Urothelium cell line (cell line): ENCODE data around the gene LMNTD2.
A peak's percentile ranks its signal among the peaks of the same experiment; 100 is the strongest.

Experiments
- DNase-seq: peaks from one replicate; pipeline ENCODE4 v3.0.0; 2011; ENCODE audit warnings: low spot score, mixed read lengths
- FAIRE-seq: peaks from 2 replicates; lab custom pipeline; 2011; peaks lifted over from hg19 to GRCh38; lab: Jason Lieb, UNC

Gene LMNTD2

GRCh38 chr11:554428-555226 lies 5.9 kb downstream of the LMNTD2 start:
- DNase-seq (peak; percentile 64), FAIRE-seq (no peak)

- DNase-seq = no peak
- no peak for FAIRE-seq
Measured at GRCh38 chr11:553988-554340, 6.6 kb downstream of the LMNTD2 start.

- FAIRE-seq (no peak), DNase-seq (no peak)
Measured at GRCh38 chr11:553083-553987, 7.2 kb downstream of the LMNTD2 start.

- FAIRE-seq (no peak), DNase-seq (no peak)
Measured at GRCh38 chr11:551596-551995, 8.9 kb downstream of the LMNTD2 start.

- FAIRE-seq (no peak), DNase-seq (no peak)
Measured at GRCh38 chr11:551131-551530, 9.4 kb downstream of the LMNTD2 start.

GRCh38 chr11:550746-551085 lies 9.8 kb downstream of the LMNTD2 start:
- no peak for FAIRE-seq
- DNase-seq = no peak

- no peak for FAIRE-seq
- no peak for DNase-seq
Measured at GRCh38 chr11:550021-550745, 10.4 kb downstream of the LMNTD2 start.

- DNase-seq = no peak
Measured at GRCh38 chr11:548700-549603, 11.6 kb downstream of the LMNTD2 start.

GRCh38 chr11:545171-545570 lies 15.4 kb downstream of the LMNTD2 start:
- FAIRE-seq = no peak
- no peak for DNase-seq

More at GRCh38 chr11:548700-549603, 11.6 kb downstream of the LMNTD2 start:
- FAIRE-seq = no peak

GRCh38 chr11:544817-545166 lies 15.7 kb downstream of the LMNTD2 start:
- no peak for DNase-seq
- no peak for FAIRE-seq

GRCh38 chr11:541433-541885 lies 19.1 kb downstream of the LMNTD2 start:
- FAIRE-seq = no peak
- DNase-seq = no peak

GRCh38 chr11:540583-541432 lies 19.7 kb downstream of the LMNTD2 start:
- DNase-seq (no peak), FAIRE-seq (no peak)

GRCh38 chr11:539971-540481 lies 20.5 kb downstream of the LMNTD2 start:
- no peak for DNase-seq
- no peak for FAIRE-seq

- DNase-seq (no peak), FAIRE-seq (no peak)
Measured at GRCh38 chr11:538431-539051, 22.0 kb downstream of the LMNTD2 start.

- DNase-seq = no peak
- no peak for FAIRE-seq
Measured at GRCh38 chr11:537622-538430, 22.7 kb downstream of the LMNTD2 start.

GRCh38 chr11:536841-537621 lies 23.5 kb downstream of the LMNTD2 start, which contains the start of gene LRRC56:
Gene LRRC56, plus strand, starts transcription at chr11:537527. Its CDS starts 3,158 bp downstream, at chr11:540685.
- FAIRE-seq (no peak), DNase-seq (no peak)
